ENCODE data around the gene C19orf67.
A peak's percentile ranks its signal among the peaks of the same experiment; 100 is the strongest.

Gene C19orf67

GRCh38 chr19:14063105-14063504 lies 22.5 kb downstream of the C19orf67 start:
- Histone ChIP-seq H3K27me3 (ENCODE audit: low read depth, low read length) (peaks cover 28% of the 10 kb centered on the region), H3K4me2 (ENCODE audit: low read length) (no peak overlapping the region), H3K27ac (ENCODE audit: low read length) (no peak overlapping the region), H3K4me3 (ENCODE audit: low read length) (no peak overlapping the region), H3K9me3 (ENCODE audit: insufficient read depth, low read length) (no peaks in the 10 kb centered on the region), H2AFZ (ENCODE audit: low read depth, low read length) (no peak overlapping the region), H3K79me2 (ENCODE audit: low read length) (no peaks in the 10 kb centered on the region), H3K4me1 (ENCODE audit: low read length) (0 out of 2 replicates have a peak, but pooled peaks cover 2% of the 10 kb centered on the region), H4K20me1 (ENCODE audit: insufficient read depth, low read length) (no peaks in the 10 kb centered on the region), H3K36me3 (replicated peaks; ENCODE audit: low read depth, low read length) (no peaks in the 10 kb centered on the region), H3K9ac (ENCODE audit: low read length) (no peak overlapping the region)
- no peak for TF ChIP-seq EZH2phosphoT487 (IDR thresholded peaks at IDR 0.05; ENCODE audit: low read depth)
- no peak for TF ChIP-seq CTCF (IDR thresholded peaks at IDR 0.05; ENCODE audit: low read depth, low read length)

GRCh38 chr19:14062558-14062855 lies 23.1 kb downstream of the C19orf67 start:
- no peaks in the 10 kb centered on the region for H3K36me3 ChIP-seq (replicated peaks; ENCODE audit: low read depth, low read length)
- TF ChIP-seq EZH2phosphoT487 (IDR thresholded peaks at IDR 0.05; ENCODE audit: low read depth), result no peak
- TF ChIP-seq CTCF (IDR thresholded peaks at IDR 0.05; ENCODE audit: low read depth, low read length), result no peak
- no peaks in the 10 kb centered on the region for H4K20me1 ChIP-seq (ENCODE audit: insufficient read depth, low read length)
- H3K79me2 ChIP-seq (ENCODE audit: low read length), result no peaks in the 10 kb centered on the region
- H3K4me1 ChIP-seq (ENCODE audit: low read length), result 0 out of 2 replicates have a peak, but pooled peaks cover 2% of the 10 kb centered on the region
- no peak overlapping the region for H3K27ac ChIP-seq (ENCODE audit: low read length)
- H2AFZ ChIP-seq (ENCODE audit: low read depth, low read length), result no peak overlapping the region
- no peaks in the 10 kb centered on the region for H3K9me3 ChIP-seq (ENCODE audit: insufficient read depth, low read length)
- no peak overlapping the region for H3K4me2 ChIP-seq (ENCODE audit: low read length)
- H3K9ac ChIP-seq (ENCODE audit: low read length), result no peak overlapping the region
- H3K27me3 ChIP-seq (ENCODE audit: low read depth, low read length), result peaks cover 29% of the 10 kb centered on the region
- H3K4me3 ChIP-seq (ENCODE audit: low read length), result no peak overlapping the region

- H2AFZ ChIP-seq (ENCODE audit: low read depth, low read length), result no peak within 1 kb of the TSS
- no peak within 1 kb of the TSS for H3K27ac ChIP-seq (ENCODE audit: low read length)
- H3K9ac ChIP-seq (ENCODE audit: low read length), result no peak within 1 kb of the TSS
Observed at GRCh38 chr19:14061751-14062557, 23.6 kb downstream of the C19orf67 start, which contains the start of gene PALM3. TSS of gene PALM3 (minus strand) at chr19:14062076. CDS start at chr19:14061980, 96 bp downstream.

More at GRCh38 chr19:14061751-14062557, 23.6 kb downstream of the C19orf67 start, which contains the start of gene PALM3:
- Histone ChIP-seq H3K4me1 (ENCODE audit: low read length) (0 out of 2 replicates have a peak, but pooled peaks cover 2% of the 10 kb centered on the region), H3K4me2 (ENCODE audit: low read length) (0 out of 2 replicates have a peak within 1 kb of the TSS, but pooled peaks have one; percentile 6), H3K79me2 (ENCODE audit: low read length) (no peaks in the 10 kb centered on the region), H3K36me3 (replicated peaks; ENCODE audit: low read depth, low read length) (no peaks in the 10 kb centered on the region), H4K20me1 (ENCODE audit: insufficient read depth, low read length) (no peaks in the 10 kb centered on the region), H3K9me3 (ENCODE audit: insufficient read depth, low read length) (no peaks in the 10 kb centered on the region), H3K27me3 (ENCODE audit: low read depth, low read length) (peaks cover 29% of the 10 kb centered on the region), H3K4me3 (ENCODE audit: low read length) (no peak within 1 kb of the TSS)
- TF ChIP-seq CTCF (IDR thresholded peaks at IDR 0.05; ENCODE audit: low read depth, low read length) (no peak), EZH2phosphoT487 (IDR thresholded peaks at IDR 0.05; ENCODE audit: low read depth) (no peak)

All from OCI-LY3 (cell line).